Activated CD4-positive, alpha-beta T cell treated with anti-CD3 and anti-CD28 coated beads for 36 hours (primary cell): ENCODE measurements around the gene MFAP4. TPM values are rescaled to one million over a fixed set of nuclear protein-coding genes. Genes with fewer than 3 reads are reported as not detected.

Experiments
- ATAC-seq: fragments of 200-7000 bp; cut with Tn5 transposase; one replicate; pipeline ENCODE4 v1.10.0; 2021; ENCODE audit warnings: mild to moderate bottlenecking, moderate library complexity
- CTCF ChIA-PET: fragments of 350-600 bp; sonication (Branson Sonifier 250); formaldehyde crosslinking; loops from one replicate; lab custom pipeline; 2021; ENCODE audit warnings: antibody characterized with exemption; lab: Charles Lee
- POLR2A ChIA-PET: fragments of 350-600 bp; sonication (Branson Sonifier 250); formaldehyde crosslinking; loops from one replicate; lab custom pipeline; 2021; ENCODE audit warnings: antibody characterized with exemption, inconsistent platforms; lab: Charles Lee
- DNase-seq: peaks from one replicate; pipeline ENCODE4 v3.0.0-alpha.2; 2020
- H3K27ac Mint-ChIP-seq: one replicate; pipeline ENCODE4 v1.8.0; 2021; ENCODE audit warnings: mixed read lengths
- H3K27me3 Mint-ChIP-seq: one replicate; pipeline ENCODE4 v1.8.0; 2021; ENCODE audit warnings: mixed read lengths
- H3K36me3 Mint-ChIP-seq: one replicate; pipeline ENCODE4 v1.8.0; 2021; ENCODE audit warnings: low read depth, mixed read lengths
- H3K4me1 Mint-ChIP-seq: one replicate; pipeline ENCODE4 v1.8.0; 2021; ENCODE audit warnings: mixed read lengths
- H3K4me3 Mint-ChIP-seq: one replicate; pipeline ENCODE4 v1.8.0; 2021; ENCODE audit warnings: mild to moderate bottlenecking, moderate library complexity, mixed read lengths
- H3K9me3 Mint-ChIP-seq: one replicate; pipeline ENCODE4 v1.8.0; 2021; ENCODE audit warnings: low read depth, mixed read lengths
- intact Hi-C, 2 experiments: fragments of 100-400 bp; cut with DNase I in 1 of 2; cut with micrococcal nuclease in 1 of 2; formaldehyde crosslinking; loops; one replicate each; pipeline versions ENCODE4 v1.14.2 to v1.15.1; 2022 to 2024; cut with DNase I, micrococcal nuclease
- total RNA-seq, 2 experiments: library from RNA; stranded (reverse); gene quantifications; one replicate each; pipeline ENCODE4 v1.2.3, GENCODE V29; 2021

Gene MFAP4, protein sequence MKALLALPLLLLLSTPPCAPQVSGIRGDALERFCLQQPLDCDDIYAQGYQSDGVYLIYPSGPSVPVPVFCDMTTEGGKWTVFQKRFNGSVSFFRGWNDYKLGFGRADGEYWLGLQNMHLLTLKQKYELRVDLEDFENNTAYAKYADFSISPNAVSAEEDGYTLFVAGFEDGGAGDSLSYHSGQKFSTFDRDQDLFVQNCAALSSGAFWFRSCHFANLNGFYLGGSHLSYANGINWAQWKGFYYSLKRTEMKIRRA
- total RNA-seq = not detected

- H3K4me3 Mint-ChIP-seq = no peak within 1 kb of the TSS
- peaks cover 5% of the 10 kb centered on the region for H3K36me3 Mint-ChIP-seq
- POLR2A ChIA-PET = no interaction called here
- no peak for DNase-seq
- ATAC-seq = no peak
- intact Hi-C loops = no loop called here
- CTCF ChIA-PET = interaction anchor here (1.8 kb wide), 1 partner anchor 9 kb away, joined by 7 read pairs; the partner anchor contains the start of gene MAPK7
- H3K9me3 Mint-ChIP-seq = no peaks in the 10 kb centered on the region
- no peak within 1 kb of the TSS for H3K27ac Mint-ChIP-seq
- H3K27me3 Mint-ChIP-seq = no peaks in the 10 kb centered on the region
- peaks cover 4% of the 10 kb centered on the region for H3K4me1 Mint-ChIP-seq
Observed at GRCh38 chr17:19386974-19387920, at the start of gene MFAP4. Gene MFAP4 (minus strand): TSS chr17:19387190. CDS start chr17:19387155, 35 bp downstream.

DNA sequence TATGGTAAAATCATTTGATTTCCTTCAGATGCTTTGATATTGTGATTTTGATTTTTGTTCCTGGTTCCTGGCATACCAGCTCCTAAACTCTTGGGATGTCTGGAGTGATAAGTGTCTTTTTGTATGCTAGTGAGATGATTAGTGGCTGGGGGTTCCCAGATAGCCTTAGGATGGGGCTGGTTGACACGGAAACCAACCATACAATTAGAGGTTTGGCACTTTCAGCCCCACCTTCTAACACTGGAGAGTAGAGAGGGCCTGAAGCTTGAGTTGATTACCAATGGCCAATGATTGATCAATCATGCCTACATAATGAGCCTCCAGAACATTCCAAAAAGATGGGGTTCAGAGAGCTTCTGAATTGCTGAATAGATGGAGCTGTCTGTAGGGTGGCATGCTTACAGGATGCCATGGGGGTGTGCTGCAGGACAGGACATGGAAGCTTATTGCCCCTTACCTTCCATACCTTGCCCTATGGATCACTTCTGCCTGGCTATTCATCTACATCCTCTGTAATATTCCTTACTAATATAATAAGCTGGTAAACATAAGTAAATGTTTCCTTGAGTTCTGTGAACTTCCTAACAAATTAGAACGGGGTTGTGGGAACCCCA lies 46.8 kb upstream of the MFAP4 start:
- H3K9me3 Mint-ChIP-seq = no peaks in the 10 kb centered on the region
- H3K4me3 Mint-ChIP-seq = no peak overlapping the region
- H3K36me3 Mint-ChIP-seq = no peaks in the 10 kb centered on the region
- no peak for ATAC-seq
- ChIA-PET CTCF (interaction anchor here (0.7 to 2.7 kb wide), 5 partner anchors 9 to 135 kb away, joined by 3 to 13 read pairs (median 6); partner anchors contain the start of gene B9D1), POLR2A (no interaction called here)
- H3K27ac Mint-ChIP-seq = no peak overlapping the region
- no peaks in the 10 kb centered on the region for H3K4me1 Mint-ChIP-seq
- intact Hi-C loops = loop anchor here in 1 of 2 experiments (2.0 kb wide), 1 partner anchor 21 kb away; no protein-coding TSS in a partner anchor
- no peaks in the 10 kb centered on the region for H3K27me3 Mint-ChIP-seq
- DNase-seq = no peak

GRCh38 chr17:19433255-19433654 lies 46.3 kb upstream of the MFAP4 start:
- ATAC-seq (no peak), DNase-seq (no peak)
- ChIA-PET CTCF (interaction anchor here (0.7 to 1.8 kb wide), 2 partner anchors 15 to 70 kb away, joined by 3 to 6 read pairs; partner anchors contain the start of gene B9D1), POLR2A (no interaction called here)
- Mint-ChIP-seq H3K36me3 (no peaks in the 10 kb centered on the region), H3K4me1 (no peaks in the 10 kb centered on the region), H3K4me3 (no peak overlapping the region), H3K9me3 (no peaks in the 10 kb centered on the region), H3K27me3 (no peaks in the 10 kb centered on the region), H3K27ac (no peak overlapping the region)
- intact Hi-C loops = no loop called here

DNA sequence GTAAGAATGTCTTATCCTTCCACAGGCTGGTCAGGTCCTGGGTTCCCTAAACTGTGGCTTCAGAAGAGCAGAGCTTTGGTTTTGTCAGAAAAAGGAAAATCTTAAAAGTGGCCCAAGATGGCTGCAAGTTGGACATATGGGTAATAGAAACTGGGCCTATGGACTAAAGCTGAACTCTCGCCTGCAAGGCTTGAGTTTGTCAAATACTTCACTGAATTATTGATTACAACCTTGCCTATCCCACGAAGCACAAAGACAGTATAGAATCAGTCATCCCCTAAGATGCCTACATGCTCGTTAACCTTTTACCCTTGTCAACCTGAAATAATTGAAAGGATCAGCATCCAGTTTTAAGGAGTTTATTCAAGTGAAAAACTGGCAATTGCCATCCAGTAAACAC lies 44.7 kb upstream of the MFAP4 start:
- Mint-ChIP-seq H3K27me3 (no peaks in the 10 kb centered on the region), H3K9me3 (no peaks in the 10 kb centered on the region), H3K4me1 (no peaks in the 10 kb centered on the region), H3K27ac (no peak overlapping the region), H3K36me3 (no peaks in the 10 kb centered on the region), H3K4me3 (no peak overlapping the region)
- intact Hi-C loops = no loop called here
- ChIA-PET POLR2A (no interaction called here), CTCF (interaction anchor here (1.8 kb wide), 1 partner anchor 69 kb away, joined by 6 read pairs; the partner anchor contains the start of gene B9D1)
- no peak for DNase-seq
- no peak for ATAC-seq

GRCh38 chr17:19426631-19427030 lies 39.6 kb upstream of the MFAP4 start:
- no peak overlapping the region for H3K27ac Mint-ChIP-seq
- DNase-seq (no peak), ATAC-seq (no peak)
- H3K4me1 Mint-ChIP-seq = no peaks in the 10 kb centered on the region
- no peaks in the 10 kb centered on the region for H3K9me3 Mint-ChIP-seq
- no peak overlapping the region for H3K4me3 Mint-ChIP-seq
- H3K27me3 Mint-ChIP-seq = no peaks in the 10 kb centered on the region
- H3K36me3 Mint-ChIP-seq = no peaks in the 10 kb centered on the region
- CTCF ChIA-PET = interaction anchor here (1.0 kb wide), 1 partner anchor 64 kb away, joined by 5 read pairs; the partner anchor contains the start of gene B9D1
- POLR2A ChIA-PET = no interaction called here
- intact Hi-C loops = no loop called here

- DNase-seq = no peak
- intact Hi-C loops = no loop called here
- Mint-ChIP-seq H3K27ac (no peak overlapping the region), H3K27me3 (no peaks in the 10 kb centered on the region), H3K4me1 (no peaks in the 10 kb centered on the region), H3K9me3 (no peaks in the 10 kb centered on the region), H3K36me3 (no peaks in the 10 kb centered on the region), H3K4me3 (no peak overlapping the region)
- ChIA-PET CTCF (interaction anchor here (0.5 to 1.7 kb wide), 3 partner anchors 10 to 444 kb away, joined by 3 to 6 read pairs (median 4); no protein-coding TSS in a partner anchor), POLR2A (no interaction called here)
- no peak for ATAC-seq
Observed at GRCh38 chr17:19424934-19425868, 38.2 kb upstream of the MFAP4 start.

DNA sequence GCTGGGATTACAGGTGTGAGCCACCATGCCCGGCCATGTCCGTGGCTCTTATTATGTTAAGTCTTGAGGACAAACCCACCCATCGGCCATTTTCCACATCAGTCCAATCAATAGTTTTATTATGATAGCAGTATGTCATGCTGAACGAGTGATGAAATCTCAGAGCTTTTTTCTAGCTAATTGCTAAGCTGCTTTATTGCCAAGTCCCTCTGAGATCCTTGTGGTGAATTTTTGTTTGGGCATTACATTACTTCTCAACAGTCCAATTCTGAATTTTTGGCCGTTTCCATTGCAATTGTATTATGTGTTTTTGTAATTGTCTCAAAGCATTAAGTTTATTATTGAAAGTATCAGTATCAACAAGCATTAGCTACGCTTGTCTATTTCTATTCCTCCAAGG lies 34.9 kb upstream of the MFAP4 start:
- H3K36me3 Mint-ChIP-seq = no peaks in the 10 kb centered on the region
- CTCF ChIA-PET = interaction anchor here (1.0 kb wide), 1 partner anchor 9 kb away, joined by 3 read pairs; no protein-coding TSS in a partner anchor
- H3K27ac Mint-ChIP-seq = no peak overlapping the region
- ATAC-seq = no peak
- no peaks in the 10 kb centered on the region for H3K9me3 Mint-ChIP-seq
- intact Hi-C loops = no loop called here
- POLR2A ChIA-PET = no interaction called here
- no peak for DNase-seq
- peaks cover 15% of the 10 kb centered on the region for H3K4me1 Mint-ChIP-seq
- no peak overlapping the region for H3K4me3 Mint-ChIP-seq
- no peaks in the 10 kb centered on the region for H3K27me3 Mint-ChIP-seq

- ATAC-seq (no peak), DNase-seq (no peak)
- no peaks in the 10 kb centered on the region for H3K27me3 Mint-ChIP-seq
- intact Hi-C loops = no loop called here
- no peak overlapping the region for H3K4me3 Mint-ChIP-seq
- peaks cover 15% of the 10 kb centered on the region for H3K4me1 Mint-ChIP-seq
- no peaks in the 10 kb centered on the region for H3K36me3 Mint-ChIP-seq
- no peaks in the 10 kb centered on the region for H3K9me3 Mint-ChIP-seq
- ChIA-PET CTCF (no interaction called here), POLR2A (no interaction called here)
- no peak overlapping the region for H3K27ac Mint-ChIP-seq
Observed at GRCh38 chr17:19421219-19421618, 34.2 kb upstream of the MFAP4 start.

GRCh38 chr17:19418251-19418992 lies 31.4 kb upstream of the MFAP4 start:
- Mint-ChIP-seq H3K27me3 (no peaks in the 10 kb centered on the region), H3K9me3 (no peaks in the 10 kb centered on the region), H3K4me1 (peaks cover 15% of the 10 kb centered on the region), H3K36me3 (no peaks in the 10 kb centered on the region), H3K4me3 (no peak overlapping the region), H3K27ac (no peak overlapping the region)
- ATAC-seq (peak; percentile 95), DNase-seq (peak; percentile 60)
- intact Hi-C loops = no loop called here
- ChIA-PET CTCF (interaction anchor here (0.8 to 2.2 kb wide), 5 partner anchors 15 to 230 kb away, joined by 3 to 9 read pairs (median 3); partner anchors contain the start of gene B9D1), POLR2A (interaction anchor here (0.5 kb wide), 1 partner anchor 29 kb away, joined by 3 read pairs; no protein-coding TSS in a partner anchor)

GRCh38 chr17:19417611-19418010 lies 30.6 kb upstream of the MFAP4 start:
- ATAC-seq (no peak), DNase-seq (no peak)
- H3K36me3 Mint-ChIP-seq = no peaks in the 10 kb centered on the region
- H3K4me3 Mint-ChIP-seq = no peak overlapping the region
- POLR2A ChIA-PET = no interaction called here
- no peaks in the 10 kb centered on the region for H3K9me3 Mint-ChIP-seq
- CTCF ChIA-PET = interaction anchor here (1.0 to 2.2 kb wide), 4 partner anchors 16 to 230 kb away, joined by 3 to 9 read pairs (median 4); partner anchors contain the start of gene B9D1
- no peaks in the 10 kb centered on the region for H3K27me3 Mint-ChIP-seq
- H3K27ac Mint-ChIP-seq = no peak overlapping the region
- intact Hi-C loops = no loop called here
- H3K4me1 Mint-ChIP-seq = peaks cover 15% of the 10 kb centered on the region
